ENCODE measurements around the gene IGLL1.
"Not testable (repeated sequence)": the region's sequence is repeated elsewhere in the genome, so short reads cannot be mapped to it uniquely, and the experiment has no call there.

IGLL1 gene

GRCh38 chr22:23561025-23561510, 19.0 kb downstream of the IGLL1 start:
- not testable (repeated sequence) for DNase-seq

- not testable (repeated sequence) for DNase-seq
Measured at GRCh38 chr22:23560215-23560614, 19.9 kb downstream of the IGLL1 start.

- DNase-seq, result no peak
Measured at GRCh38 chr22:23557467-23557866, 22.6 kb downstream of the IGLL1 start.

- DNase-seq, result no peak
Measured at GRCh38 chr22:23557036-23557435, 23.1 kb downstream of the IGLL1 start.

GRCh38 chr22:23556026-23556620, 24.0 kb downstream of the IGLL1 start:
- DNase-seq, result no peak

- no peak for DNase-seq
Measured at GRCh38 chr22:23555118-23555517, 25.0 kb downstream of the IGLL1 start.

- DNase-seq, result no peak
Measured at GRCh38 chr22:23553924-23554870, 25.9 kb downstream of the IGLL1 start.

GRCh38 chr22:23553438-23553837, 26.7 kb downstream of the IGLL1 start:
- DNase-seq, result no peak

- DNase-seq, result no peak
Measured at GRCh38 chr22:23552573-23552972, 27.5 kb downstream of the IGLL1 start.

- no peak for DNase-seq
Measured at GRCh38 chr22:23551385-23551784, 28.7 kb downstream of the IGLL1 start.

- DNase-seq, result no peak
Measured at GRCh38 chr22:23550049-23550650, 29.9 kb downstream of the IGLL1 start.

GRCh38 chr22:23549198-23549595, 30.9 kb downstream of the IGLL1 start:
- DNase-seq, result no peak

GRCh38 chr22:23548501-23549197, 31.4 kb downstream of the IGLL1 start:
- DNase-seq, result no peak

GRCh38 chr22:23547818-23548500, 32.1 kb downstream of the IGLL1 start:
- DNase-seq, result no peak

- not testable (repeated sequence) for DNase-seq
Measured at GRCh38 chr22:23547382-23547781, 32.7 kb downstream of the IGLL1 start.

- DNase-seq, result no peak
Measured at GRCh38 chr22:23544852-23545251, 35.2 kb downstream of the IGLL1 start.

- not testable (repeated sequence) for DNase-seq
Measured at GRCh38 chr22:23543506-23544000, 36.5 kb downstream of the IGLL1 start.

- no peak for DNase-seq
Measured at GRCh38 chr22:23542933-23543332, 37.2 kb downstream of the IGLL1 start.

GRCh38 chr22:23542391-23542790, 37.7 kb downstream of the IGLL1 start:
- DNase-seq, result not testable (repeated sequence)

- DNase-seq, result not testable (repeated sequence)
Measured at GRCh38 chr22:23541849-23542281, 38.2 kb downstream of the IGLL1 start.

GRCh38 chr22:23540837-23541236, 39.3 kb downstream of the IGLL1 start:
- not testable (repeated sequence) for DNase-seq

- DNase-seq, result not testable (repeated sequence)
Measured at GRCh38 chr22:23539839-23540198, 40.3 kb downstream of the IGLL1 start.

Data from activated CD8-positive, alpha-beta memory T cell treated with anti-CD3 and anti-CD28 coated beads for 24 hours (primary cell).